Measurements from ENCODE around the gene AQP11. TPM values are rescaled to one million over a fixed set of nuclear protein-coding genes. Genes with fewer than 3 reads are reported as not detected.

Gene AQP11
- total RNA-seq, 4 donors from 2014 or later: 1.1 to 5.6 (median 3.1) TPM

DNA sequence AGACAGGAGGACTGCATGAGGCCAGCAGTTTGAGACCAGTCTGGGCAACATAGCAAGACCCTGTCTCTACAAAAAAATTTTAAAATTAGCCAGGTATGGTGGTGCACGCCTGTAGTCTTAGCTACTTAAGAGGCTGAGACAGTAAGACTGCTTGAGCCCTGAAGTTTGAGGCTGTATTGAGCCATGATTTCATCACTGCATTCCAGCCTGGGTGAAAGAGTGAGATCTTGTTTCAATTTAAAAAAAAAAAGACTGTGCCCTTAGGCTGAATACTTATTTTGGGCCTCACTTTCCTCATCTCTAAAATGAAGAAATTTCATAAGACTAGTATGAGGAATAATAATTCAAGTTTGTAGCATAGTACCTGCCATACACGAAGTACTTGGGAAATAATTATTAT is 6.9 kb downstream of the AQP11 start:
- Histone ChIP-seq H3K9me3 (no peaks in the 10 kb centered on the region), H3K27ac (no peak overlapping the region), H3K4me3 (replicated peaks in 1 of 3) (no peak overlapping the region), H3K27me3 (no peaks in the 10 kb centered on the region), H3K36me3 (no peaks in the 10 kb centered on the region), H3K4me1 (peaks cover 0 to 2% of the 10 kb centered on the region in 2 donors)
- no peak for DNase-seq
- intact Hi-C loops (cut with DNase I): no loop called here
- whole genome bisulfite sequencing, 2 donors: 94 to 95% methylated on average over 2 of the region's 2 CpGs
- no peak for TF ChIP-seq POLR2A (IDR thresholded peaks at IDR 0.05)
- TF ChIP-seq, protein P1, sequence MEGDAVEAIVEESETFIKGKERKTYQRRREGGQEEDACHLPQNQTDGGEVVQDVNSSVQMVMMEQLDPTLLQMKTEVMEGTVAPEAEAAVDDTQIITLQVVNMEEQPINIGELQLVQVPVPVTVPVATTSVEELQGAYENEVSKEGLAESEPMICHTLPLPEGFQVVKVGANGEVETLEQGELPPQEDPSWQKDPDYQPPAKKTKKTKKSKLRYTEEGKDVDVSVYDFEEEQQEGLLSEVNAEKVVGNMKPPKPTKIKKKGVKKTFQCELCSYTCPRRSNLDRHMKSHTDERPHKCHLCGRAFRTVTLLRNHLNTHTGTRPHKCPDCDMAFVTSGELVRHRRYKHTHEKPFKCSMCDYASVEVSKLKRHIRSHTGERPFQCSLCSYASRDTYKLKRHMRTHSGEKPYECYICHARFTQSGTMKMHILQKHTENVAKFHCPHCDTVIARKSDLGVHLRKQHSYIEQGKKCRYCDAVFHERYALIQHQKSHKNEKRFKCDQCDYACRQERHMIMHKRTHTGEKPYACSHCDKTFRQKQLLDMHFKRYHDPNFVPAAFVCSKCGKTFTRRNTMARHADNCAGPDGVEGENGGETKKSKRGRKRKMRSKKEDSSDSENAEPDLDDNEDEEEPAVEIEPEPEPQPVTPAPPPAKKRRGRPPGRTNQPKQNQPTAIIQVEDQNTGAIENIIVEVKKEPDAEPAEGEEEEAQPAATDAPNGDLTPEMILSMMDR (IDR thresholded peaks at IDR 0.05): no peak

DNA sequence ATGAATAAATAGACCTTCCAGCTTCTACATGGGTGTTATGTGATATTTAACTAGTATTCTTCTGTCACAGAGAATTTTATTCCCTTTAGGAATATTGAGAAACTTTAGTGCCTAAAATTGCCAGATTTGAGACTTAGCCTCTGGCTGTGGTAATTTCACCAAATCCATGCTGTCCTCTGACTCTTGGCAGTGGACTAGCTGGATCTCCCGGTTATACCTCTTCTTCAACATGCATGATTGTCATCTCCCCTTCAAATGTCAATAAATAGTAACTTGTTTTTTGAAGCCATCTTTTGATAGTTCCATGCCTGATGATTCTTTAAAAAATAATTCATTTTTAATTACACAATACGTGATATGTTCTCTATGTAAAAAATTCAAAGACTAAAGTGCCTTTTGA is 8.4 kb downstream of the AQP11 start:
- intact Hi-C loops (cut with DNase I): no loop called here
- TF ChIP-seq, protein P1 (IDR thresholded peaks at IDR 0.05): no peak
- Histone ChIP-seq H3K4me1 (peaks cover 13 to 15% of the 10 kb centered on the region in 2 donors), H3K4me3 (replicated peaks in 1 of 3) (no peak overlapping the region), H3K9me3 (no peaks in the 10 kb centered on the region), H3K36me3 (no peaks in the 10 kb centered on the region), H3K27ac (no peak overlapping the region), H3K27me3 (no peaks in the 10 kb centered on the region)
- WGBS, 2 donors: 92% methylated on average over 2 of the region's 2 CpGs
- no peak for DNase-seq

DNA sequence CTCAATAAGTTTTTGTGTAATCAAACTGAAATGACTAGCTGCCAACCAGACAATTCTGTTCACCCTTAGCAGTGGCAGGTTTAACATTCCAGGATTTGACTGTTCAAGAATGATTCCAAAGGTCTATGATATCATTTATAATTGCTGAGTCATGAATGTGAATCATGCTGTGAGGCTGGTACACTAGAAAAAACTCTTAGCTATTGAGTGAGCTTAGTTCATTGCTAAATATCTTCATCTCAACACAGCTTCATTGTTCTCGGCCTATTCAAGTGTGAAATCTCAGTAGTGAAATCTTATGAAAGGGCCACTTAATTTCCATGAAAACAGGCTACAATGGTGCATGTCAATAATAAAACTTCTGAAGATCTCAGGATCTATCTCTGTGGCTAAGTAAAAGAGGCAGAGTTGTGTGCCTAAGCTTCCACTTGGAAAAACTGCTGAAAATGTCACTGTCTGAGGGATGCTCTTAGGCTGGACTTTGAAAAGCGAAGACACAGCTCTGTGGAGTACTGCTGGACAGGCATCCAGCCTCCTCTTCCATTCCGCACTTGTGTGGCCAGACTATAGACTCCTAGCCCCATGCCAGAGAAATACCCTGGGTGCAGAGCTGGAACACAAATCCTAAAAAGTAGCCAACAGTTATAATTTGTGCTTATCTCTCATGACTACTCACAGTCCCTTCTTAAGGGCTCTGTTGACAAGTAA is 12.8 kb downstream of the AQP11 start:
- TF ChIP-seq, protein P1 (IDR thresholded peaks at IDR 0.05): no peak
- no peak for TF ChIP-seq POLR2A (IDR thresholded peaks at IDR 0.05)

DNA sequence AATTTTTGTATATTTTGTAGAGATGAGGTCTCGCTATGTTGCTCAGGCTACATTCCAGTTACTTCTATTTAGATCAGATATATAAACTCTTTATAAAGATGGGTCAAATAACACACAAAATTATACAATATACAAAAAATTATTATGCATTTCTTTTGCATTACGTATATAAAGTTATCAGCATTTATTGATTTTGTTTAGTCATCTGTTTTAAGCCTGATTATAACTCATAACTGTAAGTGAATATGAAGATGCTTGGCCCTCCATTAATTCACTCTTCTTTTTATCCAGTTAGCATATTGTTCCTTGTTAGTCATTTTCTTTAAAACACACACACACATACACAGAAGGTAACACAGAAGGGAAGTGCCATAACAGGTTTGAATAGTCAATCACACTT is 14.5 kb downstream of the AQP11 start:
- no peak for DNase-seq
- Histone ChIP-seq H3K27ac (no peak overlapping the region), H3K27me3 (no peaks in the 10 kb centered on the region), H3K9me3 (no peaks in the 10 kb centered on the region), H3K4me1 (peaks cover 13 to 15% of the 10 kb centered on the region in 2 donors), H3K4me3 (replicated peaks in 1 of 3) (no peak overlapping the region), H3K36me3 (peaks cover 0 to 5% of the 10 kb centered on the region in 2 donors)
- TF ChIP-seq, protein P1 (IDR thresholded peaks at IDR 0.05): no peak
- no peak for TF ChIP-seq POLR2A (IDR thresholded peaks at IDR 0.05)
- intact Hi-C loops (cut with DNase I): no loop called here
- 97 to 98% methylated on average over 2 of the region's 2 CpGs for WGBS, 2 donors

More for the DNA sequence above, 12.8 kb downstream of the AQP11 start:
- peak in 1 of 2 donors; percentile 19 for DNase-seq
- Histone ChIP-seq H3K9me3 (no peaks in the 10 kb centered on the region), H3K27ac (peak overlapping the region; percentile 16 to 57 (median 37)), H3K27me3 (no peaks in the 10 kb centered on the region), H3K36me3 (peaks cover 0 to 5% of the 10 kb centered on the region in 2 donors), H3K4me1 (peaks cover 13 to 15% of the 10 kb centered on the region in 2 donors), H3K4me3 (replicated peaks in 1 of 3) (no peak overlapping the region)
- intact Hi-C loops (cut with DNase I): no loop called here
- 63 to 78% methylated on average over 3 of the region's 3 CpGs for WGBS, 2 donors

DNA sequence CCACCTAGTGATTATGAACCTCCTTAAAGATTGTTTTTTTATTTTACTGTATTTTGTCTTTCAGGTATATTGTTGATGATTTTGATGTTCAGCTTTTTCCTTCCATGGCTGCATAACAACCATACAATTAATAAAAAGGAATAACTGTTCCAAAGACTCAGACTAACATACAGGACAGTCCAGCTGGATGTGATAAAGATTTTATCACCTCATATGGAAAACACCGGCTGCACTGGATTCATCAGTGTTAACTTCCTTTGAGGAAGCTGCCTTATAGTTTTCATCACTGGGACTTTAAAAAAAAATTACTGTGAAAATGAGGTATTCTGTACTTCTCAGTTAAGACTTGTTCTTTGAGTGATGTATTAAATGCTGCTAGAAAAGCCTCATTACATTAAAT is 19.5 kb downstream of the AQP11 start:
- H3K27ac ChIP-seq: no peak overlapping the region
- H3K27me3 ChIP-seq: no peaks in the 10 kb centered on the region
- H3K9me3 ChIP-seq: no peaks in the 10 kb centered on the region
- WGBS, 2 donors: 79 to 85% methylated on average over 1 of the region's 1 CpG
- intact Hi-C loops (cut with DNase I): no loop called here
- H3K4me1 ChIP-seq: no peaks in the 10 kb centered on the region
- TF ChIP-seq POLR2A (IDR thresholded peaks at IDR 0.05): no peak
- TF ChIP-seq, protein P1 (IDR thresholded peaks at IDR 0.05): no peak
- no peak overlapping the region for H3K4me3 ChIP-seq (replicated peaks in 1 of 3)
- DNase-seq: no peak
- peaks cover 5 to 8% of the 10 kb centered on the region in 2 donors for H3K36me3 ChIP-seq
